IMR-90 (cell line): Measurements from ENCODE around the gene MAOA. TPM values are rescaled to one million over a fixed set of nuclear protein-coding genes. Genes with fewer than 3 reads are reported as not detected.

Experiments used
- polyA plus RNA-seq, 3 experiments: library from polyadenylated mRNA; depleted of rRNA; stranded (reverse); fragments of >200 nt; gene quantifications; 2 replicates each; pipeline ENCODE4 v1.2.3, GENCODE V29; 2012; ENCODE audit warnings: low replicate concordance in 1 of 3
- total RNA-seq: library from RNA; depleted of rRNA; stranded (reverse); fragments of >200 nt; gene quantifications from 2 replicates; pipeline ENCODE4 v1.2.3, GENCODE V29; 2012; rRNA removed

MAOA gene
- total and polyA plus RNA-seq, 2 of the 4 experiments (the other 2 are of a cell fraction), result 0.14 to 0.36 TPM

Other genes with a start within 250 kb of the MAOA start
- 0.28 and 0.36 TPM in 2 replicates for gene MAOB, start 226.2 kb downstream of the MAOA start, total RNA-seq
- 0.43 and 0.46 TPM in 2 replicates for gene MAOB, start 226.2 kb downstream of the MAOA start, polyA plus RNA-seq (2012; rRNA removed)